Neutrophil (primary cell): ENCODE data around the gene NUP62.

ENCODE experiments used
- H3K27ac ChIP-seq: fragments of 200-600 bp; sonication (generic); 2 replicates; pipeline ENCODE4 v1.5.1; 2016; ENCODE audit warnings: mild to moderate bottlenecking, moderate library complexity
- H3K27me3 ChIP-seq: fragments of 200-600 bp; sonication (generic); 2 replicates; pipeline ENCODE4 v1.6.0; 2016; ENCODE audit warnings: mild to moderate bottlenecking
- H3K36me3 ChIP-seq: fragments of 200-600 bp; sonication (generic); 2 replicates; pipeline ENCODE4 v1.5.1; 2017
- H3K4me1 ChIP-seq, 2 experiments: fragments of 200-600 bp in 1 of 2; sonication (generic) in 1 of 2; 1 replicate in 1 of 2; 2 replicates in 1 of 2; pipeline versions ENCODE4 v1.5.1 to v1.6.1; 2013 to 2016; ENCODE audit warnings: low read depth in 1 of 2, low read length in 1 of 2, mild to moderate bottlenecking in 1 of 2, moderate library complexity in 1 of 2; ENCODE audit not compliant: control insufficient read depth in 1 of 2, insufficient read depth in 1 of 2
- H3K4me3 ChIP-seq, 2 experiments: fragments of 200-600 bp in 1 of 2; sonication (generic) in 1 of 2; 1 replicate in 1 of 2; 2 replicates in 1 of 2; pipeline ENCODE4 v1.5.1; 2013 to 2016; ENCODE audit warnings: low read depth in 1 of 2, low read length in 1 of 2, mild to moderate bottlenecking in 1 of 2, moderate library complexity in 1 of 2
- H3K9me3 ChIP-seq: fragments of 200-600 bp; sonication (generic); 2 replicates; pipeline ENCODE4 v1.5.1; 2016
- CTCF ChIP-seq: fragments of 200-600 bp; sonication (generic); IDR thresholded peaks from 2 replicates; pipeline ENCODE4 v1.5.1; 2016; ENCODE audit warnings: antibody characterized with exemption

The NUP62 gene

GRCh38 chr19:49884109-49884508 is 45.2 kb downstream of the NUP62 start:
- peaks cover 74% of the 10 kb centered on the region for H3K36me3 ChIP-seq
- no peak overlapping the region for H3K4me3 ChIP-seq
- no peak for TF ChIP-seq CTCF
- peaks cover 3 to 5% of the 10 kb centered on the region in 2 experiments for H3K4me1 ChIP-seq
- peaks cover 5% of the 10 kb centered on the region for H3K27me3 ChIP-seq
- H3K27ac ChIP-seq = no peak overlapping the region
- H3K9me3 ChIP-seq = no peaks in the 10 kb centered on the region

- peaks cover 13 to 16% of the 10 kb centered on the region in 2 experiments for H3K4me1 ChIP-seq
These were observed 46.2 kb downstream of the NUP62 start for GRCh38 chr19:49883094-49883493.

GRCh38 chr19:49882643-49883042 is 46.7 kb downstream of the NUP62 start:
- peaks cover 60% of the 10 kb centered on the region for H3K36me3 ChIP-seq
- H3K4me3 ChIP-seq = no peak overlapping the region

More at GRCh38 chr19:49883094-49883493, 46.2 kb downstream of the NUP62 start:
- no peak for TF ChIP-seq CTCF
- no peak overlapping the region for H3K27ac ChIP-seq
- H3K4me3 ChIP-seq = no peak overlapping the region
- H3K27me3 ChIP-seq = no peaks in the 10 kb centered on the region
- H3K9me3 ChIP-seq = no peaks in the 10 kb centered on the region
- H3K36me3 ChIP-seq = peaks cover 64% of the 10 kb centered on the region

GRCh38 chr19:49881672-49882394 is 47.5 kb downstream of the NUP62 start:
- H3K9me3 ChIP-seq = no peaks in the 10 kb centered on the region
- H3K4me3 ChIP-seq = no peak overlapping the region
- H3K27me3 ChIP-seq = no peaks in the 10 kb centered on the region
- no peak for TF ChIP-seq CTCF
- H3K4me1 ChIP-seq = peaks cover 14 to 17% of the 10 kb centered on the region in 2 experiments
- peaks cover 54% of the 10 kb centered on the region for H3K36me3 ChIP-seq
- no peak overlapping the region for H3K27ac ChIP-seq

More at GRCh38 chr19:49882643-49883042, 46.7 kb downstream of the NUP62 start:
- H3K27me3 ChIP-seq = no peaks in the 10 kb centered on the region
- TF ChIP-seq CTCF = no peak
- no peak overlapping the region for H3K27ac ChIP-seq
- peaks cover 14 to 17% of the 10 kb centered on the region in 2 experiments for H3K4me1 ChIP-seq
- no peaks in the 10 kb centered on the region for H3K9me3 ChIP-seq

- Histone ChIP-seq H3K27me3 (no peaks in the 10 kb centered on the region), H3K9me3 (no peaks in the 10 kb centered on the region), H3K27ac (no peak overlapping the region), H3K4me3 (no peak overlapping the region), H3K36me3 (peaks cover 52% of the 10 kb centered on the region), H3K4me1 (peaks cover 14 to 17% of the 10 kb centered on the region in 2 experiments)
- TF ChIP-seq CTCF = no peak
These were observed 48.1 kb downstream of the NUP62 start for GRCh38 chr19:49881186-49881585.
